Measurements from ENCODE around the gene PLIN4. TPM values are rescaled to one million over a fixed set of nuclear protein-coding genes. Genes with fewer than 3 reads are reported as not detected.

PLIN4 gene
- total RNA-seq, 1 donor from 2014 or later = 25.7 TPM

- peak; percentile 47 for DNase-seq
Observed at GRCh38 chr19:4454747-4455718, 63.3 kb downstream of the PLIN4 start.

DNA sequence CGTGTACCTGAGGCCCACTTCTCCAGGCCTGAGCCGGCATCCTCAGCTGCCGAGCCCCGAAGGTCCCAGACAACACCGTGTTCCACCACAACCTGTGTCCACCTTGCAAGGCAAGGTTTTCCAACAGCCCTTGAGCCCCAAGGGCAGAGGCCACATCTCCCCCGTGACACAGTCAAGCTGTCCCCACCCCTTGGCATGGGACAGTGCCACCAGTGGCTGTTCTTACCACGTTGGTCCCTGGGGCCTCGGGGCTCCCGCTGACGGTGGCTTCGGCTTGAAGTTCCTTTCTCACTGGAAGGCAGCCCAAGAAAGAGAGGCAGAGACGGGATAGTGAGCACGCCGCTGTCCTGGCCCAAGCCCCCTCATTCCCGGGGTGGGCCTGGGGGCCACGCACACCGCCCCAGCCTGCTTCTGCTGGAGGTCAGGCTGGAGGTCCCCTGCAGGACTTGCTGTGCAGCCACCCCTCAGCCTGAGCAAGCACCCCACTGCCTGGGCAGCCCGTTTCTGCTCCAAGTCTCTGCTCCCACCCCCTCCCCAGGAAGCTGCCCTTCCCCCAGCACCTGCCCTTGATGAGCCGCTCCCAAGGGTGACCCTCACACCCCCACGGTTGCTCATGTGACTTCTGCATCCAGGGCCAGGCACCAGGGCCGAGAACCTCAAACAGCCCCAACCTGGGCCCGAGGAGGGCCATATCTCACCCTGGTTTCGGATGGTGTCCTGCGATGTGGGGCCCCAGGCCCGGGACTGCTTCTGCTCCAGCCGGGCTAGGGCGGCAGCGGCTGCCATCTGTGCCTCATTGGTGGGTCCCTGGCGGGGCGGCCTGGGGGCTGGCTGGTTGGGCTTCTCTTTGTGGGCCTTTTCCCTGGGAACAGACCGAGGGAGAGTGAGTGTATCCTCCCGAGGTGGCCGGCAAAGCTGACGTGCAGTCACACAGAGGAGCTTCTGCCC, 64.8 kb downstream of the PLIN4 start:
- DNase-seq = no peak

DNA sequence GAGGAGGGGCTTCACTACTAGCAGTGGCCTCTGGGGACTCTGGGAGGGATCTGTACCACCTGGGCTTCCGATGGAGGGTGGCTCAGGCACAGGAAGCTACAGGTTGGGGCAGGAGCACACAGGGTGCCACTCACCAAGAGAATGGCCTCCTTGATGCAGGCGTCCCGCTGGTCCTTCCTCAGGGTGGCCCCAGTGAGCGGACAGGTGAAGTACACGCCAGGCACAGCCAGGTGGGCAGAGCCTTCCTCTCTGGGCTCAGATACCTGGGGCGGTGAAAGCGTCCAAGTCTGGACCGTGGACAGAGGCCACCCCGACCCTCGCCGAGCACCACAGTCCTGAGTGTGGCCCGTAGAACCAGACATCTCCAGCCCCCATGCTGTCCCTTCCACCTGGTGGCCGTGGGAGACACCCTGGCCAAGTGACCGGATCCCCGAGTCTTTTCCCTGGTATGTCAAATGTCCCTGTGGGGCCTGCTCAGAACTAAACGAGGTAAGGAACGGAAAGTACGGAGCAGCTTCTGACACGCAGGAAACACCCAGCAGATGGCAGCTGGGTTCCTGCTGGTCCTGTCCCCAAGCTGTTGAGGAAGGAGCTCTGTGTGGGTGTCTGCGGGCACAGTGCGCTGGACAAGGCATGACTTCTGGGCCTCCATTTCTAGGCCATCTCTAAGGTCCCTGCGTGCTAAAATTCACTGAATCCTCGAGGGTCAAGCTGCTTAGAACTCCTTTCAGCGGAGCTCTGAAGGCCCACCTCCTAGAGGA, 65.9 kb downstream of the PLIN4 start:
- DNase-seq = no peak

Other genes with a start within 250 kb of the PLIN4 start
- 1.3 TPM for gene SHD, start 239.2 kb downstream of the PLIN4 start, total RNA-seq
- 0.49 TPM for gene TMIGD2, start 216.1 kb downstream of the PLIN4 start, total RNA-seq
- 0.59 TPM for gene FSD1, start 213.9 kb downstream of the PLIN4 start, total RNA-seq
- gene STAP2, start 179.7 kb downstream of the PLIN4 start, total RNA-seq = 25.5 TPM
- gene MPND, start 174.9 kb downstream of the PLIN4 start, total RNA-seq = 5.8 TPM
- gene SH3GL1, start 117.9 kb downstream of the PLIN4 start, total RNA-seq = 24.7 TPM
- 9.5 TPM for gene CHAF1A, start 115.8 kb downstream of the PLIN4 start, total RNA-seq
- 49.7 TPM for gene UBXN6, start 60.7 kb downstream of the PLIN4 start, total RNA-seq
- 28.7 TPM for gene HDGFL2, start 46.2 kb downstream of the PLIN4 start, total RNA-seq
- gene PLIN5, start 16.7 kb upstream of the PLIN4 start, total RNA-seq = 7.5 TPM
- gene LRG1, start 21.6 kb upstream of the PLIN4 start, total RNA-seq = 0.79 TPM
- gene SEMA6B, start 41.2 kb upstream of the PLIN4 start, total RNA-seq = 5.0 TPM
- 5.0 TPM for gene TNFAIP8L1, start 121.0 kb upstream of the PLIN4 start, total RNA-seq
- 46.6 TPM for gene MYDGF, start 151.9 kb upstream of the PLIN4 start, total RNA-seq
- gene DPP9, start 205.4 kb upstream of the PLIN4 start, total RNA-seq = 15.6 TPM